GM03348 (cell line): ENCODE data around the gene SEC63.
"Not testable (repeated sequence)": the region's sequence is repeated elsewhere in the genome, so short reads cannot be mapped to it uniquely, and the experiment has no call there.

Source experiments
- DNase-seq: peaks from one replicate; pipeline ENCODE4 v3.0.0; 2012; ENCODE audit warnings: low spot score

SEC63 gene

GRCh38 chr6:107862383-107862782 lies 95.6 kb downstream of the SEC63 start:
- no peak for DNase-seq

- not testable (repeated sequence) for DNase-seq
Measured at GRCh38 chr6:107860963-107861362, 97.0 kb downstream of the SEC63 start.

- not testable (repeated sequence) for DNase-seq
Measured at GRCh38 chr6:107860144-107860543, 97.9 kb downstream of the SEC63 start.

GRCh38 chr6:107853230-107853629 lies 104.8 kb downstream of the SEC63 start:
- DNase-seq, result no peak

- no peak for DNase-seq
Measured at GRCh38 chr6:107849325-107849724, 108.7 kb downstream of the SEC63 start.

- peak; percentile 96 for DNase-seq
Measured at GRCh38 chr6:107847844-107848802, 109.9 kb downstream of the SEC63 start.

GRCh38 chr6:107846262-107846795 lies 111.7 kb downstream of the SEC63 start:
- no peak for DNase-seq

- no peak for DNase-seq
Measured at GRCh38 chr6:107845777-107846176, 112.2 kb downstream of the SEC63 start.

- DNase-seq, result no peak
Measured at GRCh38 chr6:107843400-107843799, 114.6 kb downstream of the SEC63 start.

GRCh38 chr6:107841275-107841670 lies 116.7 kb downstream of the SEC63 start:
- DNase-seq, result no peak

GRCh38 chr6:107840636-107841274 lies 117.3 kb downstream of the SEC63 start:
- DNase-seq, result no peak

- DNase-seq, result no peak
Measured at GRCh38 chr6:107833136-107833535, 124.9 kb downstream of the SEC63 start.

GRCh38 chr6:107832151-107833056 lies 125.6 kb downstream of the SEC63 start:
- DNase-seq, result no peak

- DNase-seq, result no peak
Measured at GRCh38 chr6:107830060-107830459, 127.9 kb downstream of the SEC63 start.

GRCh38 chr6:107827541-107827940 lies 130.5 kb downstream of the SEC63 start:
- no peak for DNase-seq

GRCh38 chr6:107823047-107823557 lies 134.9 kb downstream of the SEC63 start:
- no peak for DNase-seq

- DNase-seq, result no peak
Measured at GRCh38 chr6:107822176-107823046, 135.6 kb downstream of the SEC63 start.

- no peak for DNase-seq
Measured at GRCh38 chr6:107821591-107821990, 136.4 kb downstream of the SEC63 start.

GRCh38 chr6:107820338-107821261 lies 137.4 kb downstream of the SEC63 start:
- no peak for DNase-seq

GRCh38 chr6:107819964-107820337 lies 138.1 kb downstream of the SEC63 start:
- no peak for DNase-seq
